ENCODE data around the gene PDE6B. TPM values are rescaled to one million over a fixed set of nuclear protein-coding genes. Genes with fewer than 3 reads are reported as not detected.

Gene PDE6B
- total and polyA plus RNA-seq, 2 of the 13 experiments (the other 11 are each of a cell fraction or from before 2014, with no cell fraction given) = 0.38 to 0.40 TPM

DNA sequence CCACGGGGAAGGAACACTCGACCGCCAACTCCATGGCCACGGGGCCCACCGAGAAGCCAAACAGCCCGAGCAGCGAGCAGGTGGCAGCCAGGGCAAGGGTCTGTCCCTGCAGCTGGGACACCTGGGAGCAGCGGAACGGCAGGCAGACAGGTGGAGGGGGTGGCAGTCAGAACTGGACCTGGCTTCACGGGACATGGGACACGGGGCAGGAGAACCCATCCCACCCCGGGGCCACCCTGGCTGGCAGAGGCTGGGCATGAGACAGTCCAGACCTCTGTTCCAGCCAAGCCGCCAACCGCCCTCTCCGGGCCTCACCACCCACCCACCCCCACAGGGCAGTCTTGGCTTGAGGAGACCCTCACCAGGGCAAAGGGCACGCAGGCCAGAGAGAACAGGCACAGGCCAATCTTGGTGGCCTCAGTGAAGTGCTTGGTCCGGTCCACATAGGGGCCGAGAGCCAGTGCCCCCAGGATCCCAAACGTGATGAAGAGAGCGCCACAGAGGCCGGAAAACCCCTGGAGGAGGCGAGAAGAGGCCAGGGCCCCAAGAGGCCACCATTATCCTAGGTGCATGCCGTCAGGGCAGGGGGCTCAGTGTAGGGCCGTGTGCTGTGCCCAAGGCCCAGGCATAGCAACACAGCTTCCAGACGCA lies 58.0 kb downstream of the PDE6B start (continued):
- TF ChIP-seq ZKSCAN8 (CRISPR knock-in tag; IDR thresholded peaks at IDR 0.05; ENCODE audit: borderline replicate concordance) (no peak), GPN1 (CRISPR knock-in tag; IDR thresholded peaks at IDR 0.05; ENCODE audit: borderline replicate concordance) (no peak), ZC3H4 (CRISPR knock-in tag; IDR thresholded peaks at IDR 0.05; ENCODE audit: borderline replicate concordance) (no peak), POLR2AphosphoS2 (IDR thresholded peaks at IDR 0.05; ENCODE audit: low read depth, low read length) (no peak), SAFB2 (CRISPR knock-in tag; IDR thresholded peaks at IDR 0.05; ENCODE audit: borderline replicate concordance, low read depth) (no peak), NR2C2 (CRISPR knock-in tag; IDR thresholded peaks at IDR 0.05; ENCODE audit: borderline replicate concordance) (no peak), MED8 (CRISPR knock-in tag; IDR thresholded peaks at IDR 0.05; ENCODE audit: insufficient replicate concordance) (no peak), HNRNPUL1 (IDR thresholded peaks at IDR 0.05; ENCODE audit: low read depth, low read length) (no peak), PCBP1 (IDR thresholded peaks at IDR 0.05; ENCODE audit: borderline replicate concordance, low read depth, low read length) (no peak), AGO1 (IDR thresholded peaks at IDR 0.05; ENCODE audit: low read depth, low read length, poor library complexity, severe bottlenecking) (peak; percentile 83), FLYWCH1 (CRISPR knock-in tag; IDR thresholded peaks at IDR 0.05) (no peak), THYN1 (CRISPR knock-in tag; IDR thresholded peaks at IDR 0.05; ENCODE audit: borderline replicate concordance, low read depth) (no peak), PCBP2 (optimal IDR thresholded peaks at IDR 0.05; ENCODE audit: low read depth, low read length, poor library complexity, severe bottlenecking) (no peak), TAF15 (IDR thresholded peaks at IDR 0.05; ENCODE audit: low read depth, low read length, poor library complexity, severe bottlenecking) (no peak), ZFP62 (CRISPR knock-in tag; IDR thresholded peaks at IDR 0.05) (no peak), RFX3 (CRISPR knock-in tag; IDR thresholded peaks at IDR 0.05) (no peak), ZNF124 (CRISPR knock-in tag; IDR thresholded peaks at IDR 0.05) (no peak), ZNF816 (CRISPR knock-in tag; IDR thresholded peaks at IDR 0.05; ENCODE audit: borderline replicate concordance) (no peak)
- TF ChIP-seq, protein P1, sequence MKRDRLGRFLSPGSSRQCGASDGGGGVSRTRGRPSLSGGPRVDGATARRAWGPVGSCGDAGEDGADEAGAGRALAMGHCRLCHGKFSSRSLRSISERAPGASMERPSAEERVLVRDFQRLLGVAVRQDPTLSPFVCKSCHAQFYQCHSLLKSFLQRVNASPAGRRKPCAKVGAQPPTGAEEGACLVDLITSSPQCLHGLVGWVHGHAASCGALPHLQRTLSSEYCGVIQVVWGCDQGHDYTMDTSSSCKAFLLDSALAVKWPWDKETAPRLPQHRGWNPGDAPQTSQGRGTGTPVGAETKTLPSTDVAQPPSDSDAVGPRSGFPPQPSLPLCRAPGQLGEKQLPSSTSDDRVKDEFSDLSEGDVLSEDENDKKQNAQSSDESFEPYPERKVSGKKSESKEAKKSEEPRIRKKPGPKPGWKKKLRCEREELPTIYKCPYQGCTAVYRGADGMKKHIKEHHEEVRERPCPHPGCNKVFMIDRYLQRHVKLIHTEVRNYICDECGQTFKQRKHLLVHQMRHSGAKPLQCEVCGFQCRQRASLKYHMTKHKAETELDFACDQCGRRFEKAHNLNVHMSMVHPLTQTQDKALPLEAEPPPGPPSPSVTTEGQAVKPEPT (CRISPR knock-in tag; IDR thresholded peaks at IDR 0.05; ENCODE audit: low read depth) = no peak
- TF ChIP-seq, protein P2, sequence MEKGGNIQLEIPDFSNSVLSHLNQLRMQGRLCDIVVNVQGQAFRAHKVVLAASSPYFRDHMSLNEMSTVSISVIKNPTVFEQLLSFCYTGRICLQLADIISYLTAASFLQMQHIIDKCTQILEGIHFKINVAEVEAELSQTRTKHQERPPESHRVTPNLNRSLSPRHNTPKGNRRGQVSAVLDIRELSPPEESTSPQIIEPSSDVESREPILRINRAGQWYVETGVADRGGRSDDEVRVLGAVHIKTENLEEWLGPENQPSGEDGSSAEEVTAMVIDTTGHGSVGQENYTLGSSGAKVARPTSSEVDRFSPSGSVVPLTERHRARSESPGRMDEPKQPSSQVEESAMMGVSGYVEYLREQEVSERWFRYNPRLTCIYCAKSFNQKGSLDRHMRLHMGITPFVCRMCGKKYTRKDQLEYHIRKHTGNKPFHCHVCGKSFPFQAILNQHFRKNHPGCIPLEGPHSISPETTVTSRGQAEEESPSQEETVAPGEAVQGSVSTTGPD (CRISPR knock-in tag; IDR thresholded peaks at IDR 0.05) = no peak
- TF ChIP-seq, protein P3, sequence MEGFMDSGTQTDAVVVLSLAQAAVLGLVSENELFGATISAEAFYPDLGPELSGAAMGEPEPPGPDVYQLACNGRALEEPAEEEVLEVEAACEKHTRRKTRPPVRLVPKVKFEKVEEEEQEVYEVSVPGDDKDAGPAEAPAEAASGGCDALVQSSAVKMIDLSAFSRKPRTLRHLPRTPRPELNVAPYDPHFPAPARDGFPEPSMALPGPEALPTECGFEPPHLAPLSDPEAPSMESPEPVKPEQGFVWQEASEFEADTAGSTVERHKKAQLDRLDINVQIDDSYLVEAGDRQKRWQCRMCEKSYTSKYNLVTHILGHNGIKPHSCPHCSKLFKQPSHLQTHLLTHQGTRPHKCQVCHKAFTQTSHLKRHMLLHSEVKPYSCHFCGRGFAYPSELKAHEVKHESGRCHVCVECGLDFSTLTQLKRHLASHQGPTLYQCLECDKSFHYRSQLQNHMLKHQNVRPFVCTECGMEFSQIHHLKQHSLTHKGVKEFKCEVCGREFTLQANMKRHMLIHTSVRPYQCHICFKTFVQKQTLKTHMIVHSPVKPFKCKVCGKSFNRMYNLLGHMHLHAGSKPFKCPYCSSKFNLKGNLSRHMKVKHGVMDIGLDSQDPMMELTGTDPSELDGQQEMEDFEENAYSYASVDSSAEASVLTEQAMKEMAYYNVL (CRISPR knock-in tag; IDR thresholded peaks at IDR 0.05; ENCODE audit: borderline replicate concordance) = no peak
- TF ChIP-seq, protein P4, sequence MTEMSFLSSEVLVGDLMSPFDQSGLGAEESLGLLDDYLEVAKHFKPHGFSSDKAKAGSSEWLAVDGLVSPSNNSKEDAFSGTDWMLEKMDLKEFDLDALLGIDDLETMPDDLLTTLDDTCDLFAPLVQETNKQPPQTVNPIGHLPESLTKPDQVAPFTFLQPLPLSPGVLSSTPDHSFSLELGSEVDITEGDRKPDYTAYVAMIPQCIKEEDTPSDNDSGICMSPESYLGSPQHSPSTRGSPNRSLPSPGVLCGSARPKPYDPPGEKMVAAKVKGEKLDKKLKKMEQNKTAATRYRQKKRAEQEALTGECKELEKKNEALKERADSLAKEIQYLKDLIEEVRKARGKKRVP (CRISPR knock-in tag; IDR thresholded peaks at IDR 0.05) = no peak
